ENCODE measurements around the gene DMRT3.

DNA sequence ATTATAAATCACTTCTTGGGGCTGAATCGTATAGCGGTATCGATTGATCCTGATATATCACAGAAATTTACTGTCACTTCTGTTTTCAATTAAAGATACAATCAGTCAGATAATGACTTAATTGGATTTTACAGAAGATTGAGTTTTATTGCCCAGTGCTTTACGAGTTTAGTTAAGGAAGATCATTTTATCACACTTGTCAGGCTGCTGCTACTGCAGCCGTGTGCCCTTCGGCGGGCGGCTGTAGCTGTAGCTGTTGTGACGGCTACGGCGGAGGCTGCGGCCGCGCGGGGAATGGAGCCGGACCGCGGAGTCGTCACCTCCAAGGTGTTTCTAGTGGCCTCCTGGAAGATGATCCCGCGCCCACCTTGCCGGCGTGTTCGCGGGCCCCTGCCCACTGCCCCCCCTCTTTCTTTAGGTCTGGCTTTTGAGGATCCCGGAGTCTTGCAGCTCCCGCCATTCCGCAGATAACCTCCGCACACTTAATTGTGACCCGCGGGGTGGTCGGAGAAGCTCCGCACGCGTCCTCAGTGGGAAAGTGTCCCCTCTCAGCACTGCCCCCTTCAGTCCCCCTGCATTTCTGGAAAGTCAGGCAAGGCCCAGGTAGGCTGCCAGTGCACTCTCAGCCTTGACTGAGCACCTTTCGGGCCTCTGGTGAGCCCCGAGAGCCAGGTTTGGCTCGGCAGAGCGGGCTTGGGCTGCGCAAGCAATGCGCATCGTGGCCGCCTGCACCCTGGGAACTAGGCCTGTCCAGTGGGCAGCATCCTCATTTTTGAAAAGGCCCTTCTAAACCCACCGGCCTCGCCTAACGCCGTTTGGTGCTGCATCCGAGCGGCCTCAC lies 6.9 kb upstream of the DMRT3 start:
- no peak for TF ChIP-seq POLR2A (IDR thresholded peaks at IDR 0.05)
- TF ChIP-seq, protein P1, sequence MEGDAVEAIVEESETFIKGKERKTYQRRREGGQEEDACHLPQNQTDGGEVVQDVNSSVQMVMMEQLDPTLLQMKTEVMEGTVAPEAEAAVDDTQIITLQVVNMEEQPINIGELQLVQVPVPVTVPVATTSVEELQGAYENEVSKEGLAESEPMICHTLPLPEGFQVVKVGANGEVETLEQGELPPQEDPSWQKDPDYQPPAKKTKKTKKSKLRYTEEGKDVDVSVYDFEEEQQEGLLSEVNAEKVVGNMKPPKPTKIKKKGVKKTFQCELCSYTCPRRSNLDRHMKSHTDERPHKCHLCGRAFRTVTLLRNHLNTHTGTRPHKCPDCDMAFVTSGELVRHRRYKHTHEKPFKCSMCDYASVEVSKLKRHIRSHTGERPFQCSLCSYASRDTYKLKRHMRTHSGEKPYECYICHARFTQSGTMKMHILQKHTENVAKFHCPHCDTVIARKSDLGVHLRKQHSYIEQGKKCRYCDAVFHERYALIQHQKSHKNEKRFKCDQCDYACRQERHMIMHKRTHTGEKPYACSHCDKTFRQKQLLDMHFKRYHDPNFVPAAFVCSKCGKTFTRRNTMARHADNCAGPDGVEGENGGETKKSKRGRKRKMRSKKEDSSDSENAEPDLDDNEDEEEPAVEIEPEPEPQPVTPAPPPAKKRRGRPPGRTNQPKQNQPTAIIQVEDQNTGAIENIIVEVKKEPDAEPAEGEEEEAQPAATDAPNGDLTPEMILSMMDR (IDR thresholded peaks at IDR 0.05 in 8 of 11, conservative IDR thresholded peaks at IDR 0.05 in 3 of 11): no peak

Data from spleen (tissue), 7 donors.